ENCODE data around the gene RAC3. TPM values are rescaled to one million over a fixed set of nuclear protein-coding genes. Genes with fewer than 3 reads are reported as not detected.

RAC3 gene
- total RNA-seq, 3 donors from 2014 or later (not counting 1 experiment from before 2014, with no cell fraction given), result 0.61 to 2.2 (median 2.1) TPM

GRCh38 chr17:82070611-82071010, 39.1 kb downstream of the RAC3 start:
- H3K4me1 Mint-ChIP-seq, result peaks cover 4 to 7% of the 10 kb centered on the region in 2 donors
- no peaks in the 10 kb centered on the region for H3K9me3 ChIP-seq (ENCODE audit: control insufficient read depth, insufficient read depth, low read length)
- no peaks in the 10 kb centered on the region for H3K36me3 ChIP-seq (ENCODE audit: control insufficient read depth, insufficient read depth, low read length)
- no peaks in the 10 kb centered on the region for H3K27me3 Mint-ChIP-seq (ENCODE audit: low read depth in 2 of 2)
- DNase-seq (no peak), ATAC-seq (no peak)
- peaks cover 10% of the 10 kb centered on the region for H3K4me1 ChIP-seq (ENCODE audit: control insufficient read depth, insufficient read depth, low read length)
- H3K36me3 Mint-ChIP-seq, result no peaks in the 10 kb centered on the region
- H3K27me3 ChIP-seq (ENCODE audit: control insufficient read depth, insufficient read depth, low read length), result no peaks in the 10 kb centered on the region
- no peak overlapping the region for H3K27ac Mint-ChIP-seq
- H3K4me3 Mint-ChIP-seq, result no peak overlapping the region
- H3K4me3 ChIP-seq (ENCODE audit: low read length), result no peak overlapping the region
- TF ChIP-seq, protein P1, sequence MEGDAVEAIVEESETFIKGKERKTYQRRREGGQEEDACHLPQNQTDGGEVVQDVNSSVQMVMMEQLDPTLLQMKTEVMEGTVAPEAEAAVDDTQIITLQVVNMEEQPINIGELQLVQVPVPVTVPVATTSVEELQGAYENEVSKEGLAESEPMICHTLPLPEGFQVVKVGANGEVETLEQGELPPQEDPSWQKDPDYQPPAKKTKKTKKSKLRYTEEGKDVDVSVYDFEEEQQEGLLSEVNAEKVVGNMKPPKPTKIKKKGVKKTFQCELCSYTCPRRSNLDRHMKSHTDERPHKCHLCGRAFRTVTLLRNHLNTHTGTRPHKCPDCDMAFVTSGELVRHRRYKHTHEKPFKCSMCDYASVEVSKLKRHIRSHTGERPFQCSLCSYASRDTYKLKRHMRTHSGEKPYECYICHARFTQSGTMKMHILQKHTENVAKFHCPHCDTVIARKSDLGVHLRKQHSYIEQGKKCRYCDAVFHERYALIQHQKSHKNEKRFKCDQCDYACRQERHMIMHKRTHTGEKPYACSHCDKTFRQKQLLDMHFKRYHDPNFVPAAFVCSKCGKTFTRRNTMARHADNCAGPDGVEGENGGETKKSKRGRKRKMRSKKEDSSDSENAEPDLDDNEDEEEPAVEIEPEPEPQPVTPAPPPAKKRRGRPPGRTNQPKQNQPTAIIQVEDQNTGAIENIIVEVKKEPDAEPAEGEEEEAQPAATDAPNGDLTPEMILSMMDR (IDR thresholded peaks at IDR 0.05), result no peak
- intact Hi-C loops (cut with micrococcal nuclease), result no loop called here
- no peak overlapping the region for H3K27ac ChIP-seq (ENCODE audit: low read length)
- no peaks in the 10 kb centered on the region for H3K9me3 Mint-ChIP-seq

- Histone ChIP-seq H3K4me3 (ENCODE audit: low read length) (no peak overlapping the region), H3K4me1 (ENCODE audit: control insufficient read depth, insufficient read depth, low read length) (no peaks in the 10 kb centered on the region), H3K27ac (ENCODE audit: low read length) (no peak overlapping the region), H3K27me3 (ENCODE audit: control insufficient read depth, insufficient read depth, low read length) (no peaks in the 10 kb centered on the region), H3K9me3 (ENCODE audit: control insufficient read depth, insufficient read depth, low read length) (no peaks in the 10 kb centered on the region), H3K36me3 (ENCODE audit: control insufficient read depth, insufficient read depth, low read length) (no peaks in the 10 kb centered on the region)
- H3K4me1 Mint-ChIP-seq, result no peaks in the 10 kb centered on the region
- intact Hi-C loops (cut with micrococcal nuclease), result no loop called here
- H3K9me3 Mint-ChIP-seq, result no peaks in the 10 kb centered on the region
- DNase-seq, result no peak
- TF ChIP-seq, protein P1 (IDR thresholded peaks at IDR 0.05), result no peak
- no peak overlapping the region for H3K4me3 Mint-ChIP-seq
- H3K27ac Mint-ChIP-seq, result no peak overlapping the region
- H3K27me3 Mint-ChIP-seq (ENCODE audit: low read depth in 2 of 2), result no peaks in the 10 kb centered on the region
- ATAC-seq, result no peak
- WGBS (ENCODE audit: insufficient coverage), result 91% methylated on average over 5 of the region's 6 CpGs
- H3K36me3 Mint-ChIP-seq, result no peaks in the 10 kb centered on the region
Observed at GRCh38 chr17:82072827-82073226, 41.3 kb downstream of the RAC3 start.

DNA sequence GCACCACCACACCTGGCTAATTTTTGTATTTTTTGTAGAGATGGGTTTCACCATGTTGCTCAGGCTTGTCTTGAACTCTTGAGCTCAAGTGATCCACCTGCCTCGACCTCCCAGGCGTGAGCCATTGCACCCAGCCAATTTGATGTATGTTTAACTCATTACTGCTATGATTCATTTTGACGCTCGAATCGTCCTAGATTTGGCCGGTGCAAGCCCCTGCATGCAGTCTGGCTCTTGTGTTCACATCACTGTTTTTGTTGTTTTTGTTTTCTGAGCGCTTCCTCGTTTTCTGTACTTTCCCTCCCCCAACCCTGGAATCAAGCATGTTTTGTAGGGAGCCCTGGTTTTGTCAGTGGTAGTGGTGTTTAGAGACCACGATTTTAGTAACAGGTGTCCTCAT, 42.0 kb downstream of the RAC3 start:
- Mint-ChIP-seq H3K4me1 (no peaks in the 10 kb centered on the region), H3K27ac (no peak overlapping the region), H3K4me3 (no peak overlapping the region), H3K36me3 (no peaks in the 10 kb centered on the region), H3K9me3 (no peaks in the 10 kb centered on the region), H3K27me3 (ENCODE audit: low read depth in 2 of 2) (no peaks in the 10 kb centered on the region)
- intact Hi-C loops (cut with micrococcal nuclease), result no loop called here
- 93% methylated on average over 7 of the region's 9 CpGs for WGBS (ENCODE audit: insufficient coverage)
- H3K4me1 ChIP-seq (ENCODE audit: control insufficient read depth, insufficient read depth, low read length), result no peaks in the 10 kb centered on the region
- no peak for DNase-seq
- TF ChIP-seq, protein P1 (IDR thresholded peaks at IDR 0.05), result no peak
- H3K4me3 ChIP-seq (ENCODE audit: low read length), result no peak overlapping the region
- ATAC-seq, result no peak
- H3K27me3 ChIP-seq (ENCODE audit: control insufficient read depth, insufficient read depth, low read length), result no peaks in the 10 kb centered on the region
- no peak overlapping the region for H3K27ac ChIP-seq (ENCODE audit: low read length)
- H3K9me3 ChIP-seq (ENCODE audit: control insufficient read depth, insufficient read depth, low read length), result no peaks in the 10 kb centered on the region
- no peaks in the 10 kb centered on the region for H3K36me3 ChIP-seq (ENCODE audit: control insufficient read depth, insufficient read depth, low read length)

DNA sequence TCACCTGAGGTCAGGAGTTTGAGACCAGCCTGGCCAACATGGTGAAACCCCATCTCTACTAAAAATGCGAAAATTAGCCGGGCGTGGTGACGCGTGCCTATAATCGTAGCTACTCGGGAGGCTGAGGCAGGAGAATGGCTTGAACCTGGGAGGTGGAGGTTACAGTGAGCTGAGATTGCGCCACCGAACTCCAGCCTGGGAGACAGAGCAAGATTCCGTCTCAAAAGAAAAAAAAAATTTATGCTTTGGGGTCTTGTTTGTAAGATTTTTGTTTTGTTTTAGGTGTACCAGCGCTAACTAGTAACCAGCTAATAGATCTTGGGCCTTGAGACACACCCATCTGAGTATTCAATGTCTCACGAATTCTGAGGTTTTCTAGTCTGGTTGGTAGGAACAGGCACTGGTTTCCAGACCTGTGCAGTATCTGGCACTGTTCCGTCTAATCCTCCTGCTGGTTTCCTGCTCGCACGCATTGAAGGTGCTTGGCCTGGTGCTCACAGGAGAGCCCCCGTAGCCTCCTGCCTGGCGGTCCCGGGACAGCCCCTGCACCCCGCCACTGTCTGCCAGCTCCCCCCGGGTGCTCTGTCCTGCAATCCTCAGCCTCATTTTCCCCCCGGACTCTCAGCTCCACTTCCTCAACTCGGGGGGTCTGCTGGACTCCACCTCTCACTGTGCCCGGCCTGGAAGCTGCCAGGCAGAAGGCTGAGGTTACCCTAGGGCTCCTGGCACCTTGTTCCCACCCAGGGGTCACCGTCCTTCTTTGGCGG, 44.7 kb downstream of the RAC3 start:
- no peak overlapping the region for H3K4me3 ChIP-seq (ENCODE audit: low read length)
- Mint-ChIP-seq H3K27ac (no peak overlapping the region), H3K27me3 (ENCODE audit: low read depth in 2 of 2) (no peaks in the 10 kb centered on the region), H3K4me3 (no peak overlapping the region), H3K4me1 (no peaks in the 10 kb centered on the region), H3K36me3 (no peaks in the 10 kb centered on the region), H3K9me3 (no peaks in the 10 kb centered on the region)
- peaks cover 13% of the 10 kb centered on the region for H3K36me3 ChIP-seq (ENCODE audit: control insufficient read depth, insufficient read depth, low read length)
- H3K27ac ChIP-seq (ENCODE audit: low read length), result no peak overlapping the region
- DNase-seq, result no peak
- 87% methylated on average over 25 of the region's 25 CpGs for WGBS (ENCODE audit: insufficient coverage)
- ATAC-seq, result no peak
- H3K4me1 ChIP-seq (ENCODE audit: control insufficient read depth, insufficient read depth, low read length), result no peaks in the 10 kb centered on the region
- H3K27me3 ChIP-seq (ENCODE audit: control insufficient read depth, insufficient read depth, low read length), result no peaks in the 10 kb centered on the region
- H3K9me3 ChIP-seq (ENCODE audit: control insufficient read depth, insufficient read depth, low read length), result no peaks in the 10 kb centered on the region
- TF ChIP-seq, protein P1 (IDR thresholded peaks at IDR 0.05), result no peak
- intact Hi-C loops (cut with micrococcal nuclease), result no loop called here
